ENCODE data around the gene RASA1.

Gene RASA1

GRCh38 chr5:87276655-87277054 lies 9.0 kb downstream of the RASA1 start:
- H3K36me3 ChIP-seq (ENCODE audit: control insufficient read depth, low read length) = no peaks in the 10 kb centered on the region
- no peaks in the 10 kb centered on the region for H3F3A ChIP-seq (ENCODE audit: control insufficient read depth, insufficient read depth)
- TF ChIP-seq CTCF (IDR thresholded peaks at IDR 0.05; ENCODE audit: low read depth, low read length, poor library complexity, severe bottlenecking) = no peak
- no peak for TF ChIP-seq EZH2phosphoT487 (IDR thresholded peaks at IDR 0.05; ENCODE audit: borderline replicate concordance, low read length)
- no peak overlapping the region for H3K27ac ChIP-seq (ENCODE audit: low read depth, low read length)
- H4K20me1 ChIP-seq (ENCODE audit: control insufficient read depth, insufficient read depth, low read depth, low read length) = no peaks in the 10 kb centered on the region
- no peak overlapping the region for H3K4me2 ChIP-seq (ENCODE audit: low read length)
- H3K4me3 ChIP-seq (ENCODE audit: low read length) = no peak overlapping the region
- no peaks in the 10 kb centered on the region for H3K4me1 ChIP-seq (ENCODE audit: control insufficient read depth, low read length)
- no peaks in the 10 kb centered on the region for H3K27me3 ChIP-seq (ENCODE audit: control insufficient read depth, low read length)
- peaks cover 82% of the 10 kb centered on the region for H3K79me2 ChIP-seq (ENCODE audit: control insufficient read depth, low read length)
- H3K9me3 ChIP-seq (ENCODE audit: control insufficient read depth, insufficient read depth, low read length) = no peaks in the 10 kb centered on the region
- no peaks in the 10 kb centered on the region for H3K9me2 ChIP-seq (replicated peaks; ENCODE audit: control insufficient read depth, low read length)

- Histone ChIP-seq H3K4me3 (ENCODE audit: low read length) (no peak overlapping the region), H3K27ac (ENCODE audit: low read depth, low read length) (no peak overlapping the region), H4K20me1 (ENCODE audit: control insufficient read depth, insufficient read depth, low read depth, low read length) (no peaks in the 10 kb centered on the region), H3K79me2 (ENCODE audit: control insufficient read depth, low read length) (peaks cover 76% of the 10 kb centered on the region), H3K36me3 (ENCODE audit: control insufficient read depth, low read length) (no peaks in the 10 kb centered on the region), H3K27me3 (ENCODE audit: control insufficient read depth, low read length) (no peaks in the 10 kb centered on the region), H3F3A (ENCODE audit: control insufficient read depth, insufficient read depth) (no peaks in the 10 kb centered on the region), H3K4me2 (ENCODE audit: low read length) (no peak overlapping the region), H3K9me2 (replicated peaks; ENCODE audit: control insufficient read depth, low read length) (no peaks in the 10 kb centered on the region), H3K9me3 (ENCODE audit: control insufficient read depth, insufficient read depth, low read length) (no peaks in the 10 kb centered on the region), H3K4me1 (ENCODE audit: control insufficient read depth, low read length) (no peaks in the 10 kb centered on the region)
- no peak for TF ChIP-seq EZH2phosphoT487 (IDR thresholded peaks at IDR 0.05; ENCODE audit: borderline replicate concordance, low read length)
- no peak for TF ChIP-seq CTCF (IDR thresholded peaks at IDR 0.05; ENCODE audit: low read depth, low read length, poor library complexity, severe bottlenecking)
Observed at GRCh38 chr5:87277279-87277835, 9.7 kb downstream of the RASA1 start.

GRCh38 chr5:87278590-87279100 lies 11.0 kb downstream of the RASA1 start:
- no peaks in the 10 kb centered on the region for H3K9me2 ChIP-seq (replicated peaks; ENCODE audit: control insufficient read depth, low read length)
- TF ChIP-seq CTCF (IDR thresholded peaks at IDR 0.05; ENCODE audit: low read depth, low read length, poor library complexity, severe bottlenecking) = no peak
- TF ChIP-seq EZH2phosphoT487 (IDR thresholded peaks at IDR 0.05; ENCODE audit: borderline replicate concordance, low read length) = no peak
- H3K9me3 ChIP-seq (ENCODE audit: control insufficient read depth, insufficient read depth, low read length) = no peaks in the 10 kb centered on the region
- no peak overlapping the region for H3K4me2 ChIP-seq (ENCODE audit: low read length)
- no peak overlapping the region for H3K27ac ChIP-seq (ENCODE audit: low read depth, low read length)
- peaks cover 72% of the 10 kb centered on the region for H3K79me2 ChIP-seq (ENCODE audit: control insufficient read depth, low read length)
- no peak overlapping the region for H3K4me3 ChIP-seq (ENCODE audit: low read length)
- H3K4me1 ChIP-seq (ENCODE audit: control insufficient read depth, low read length) = no peaks in the 10 kb centered on the region
- 0 out of 2 replicates have a peak, but pooled peaks cover 2% of the 10 kb centered on the region for H3F3A ChIP-seq (ENCODE audit: control insufficient read depth, insufficient read depth)
- no peaks in the 10 kb centered on the region for H4K20me1 ChIP-seq (ENCODE audit: control insufficient read depth, insufficient read depth, low read depth, low read length)
- H3K27me3 ChIP-seq (ENCODE audit: control insufficient read depth, low read length) = no peaks in the 10 kb centered on the region
- no peaks in the 10 kb centered on the region for H3K36me3 ChIP-seq (ENCODE audit: control insufficient read depth, low read length)

Measured in DOHH2 (cell line).